ENCODE data around the gene MAT2B. TPM values are rescaled to one million over a fixed set of nuclear protein-coding genes. Genes with fewer than 3 reads are reported as not detected.

MAT2B gene
- total RNA-seq, 1 experiment from 2014 or later: 48.4 TPM

DNA sequence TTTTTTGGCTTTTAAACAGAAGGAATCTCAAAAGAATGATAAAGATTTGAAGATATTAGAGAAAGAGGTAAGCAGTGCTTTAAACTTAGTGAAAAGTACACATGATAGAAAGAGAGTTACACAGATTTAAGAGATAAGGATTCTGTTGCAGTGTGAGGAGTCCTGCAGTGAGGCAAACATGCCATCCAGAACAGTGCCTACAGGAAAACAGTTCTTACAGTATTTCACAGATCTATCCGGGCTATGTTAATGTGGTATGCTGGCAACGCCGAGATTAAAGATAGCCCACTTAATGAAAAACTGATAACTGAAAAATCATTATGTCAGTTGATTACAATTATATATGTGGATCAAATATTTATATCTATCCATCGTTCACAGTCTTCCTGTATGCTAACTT, 37.7 kb upstream of the MAT2B start:
- no peak overlapping the region for H3K4me3 Mint-ChIP-seq
- no peaks in the 10 kb centered on the region for H3K27me3 Mint-ChIP-seq (ENCODE audit: low read depth)
- 0 out of 4 replicates have a peak, but pooled peaks cover 0 to 2% of the 10 kb centered on the region in 2 experiments for H3K4me1 Mint-ChIP-seq
- Histone ChIP-seq H2AFZ (ENCODE audit: low read length) (no peak overlapping the region), H3K79me1 (ENCODE audit: insufficient read depth, low read depth, low read length, poor library complexity, severe bottlenecking) (peaks cover 6% of the 10 kb centered on the region), H3K56ac (ENCODE audit: insufficient read length, low read depth, low read length) (no peak overlapping the region), H4K5ac (ENCODE audit: insufficient read length, low read depth, low read length) (no peak overlapping the region), H2BK15ac (ENCODE audit: low read depth, low read length) (no peak overlapping the region), H3K23ac (ENCODE audit: insufficient read length, low read depth, low read length) (no peak overlapping the region), H4K91ac (ENCODE audit: insufficient read length, low read depth, low read length) (no peak overlapping the region), H4K20me1 (ENCODE audit: control insufficient read depth, insufficient read depth, insufficient read length) (no peaks in the 10 kb centered on the region), H3K27me3 (ENCODE audit: insufficient read depth, low read length) (no peaks in the 10 kb centered on the region), H3K27ac (ENCODE audit: insufficient read length, low read depth, low read length) (no peak overlapping the region), H3K14ac (ENCODE audit: insufficient read depth, low read length) (no peak overlapping the region), H2BK12ac (ENCODE audit: insufficient read length, low read depth, low read length) (no peak overlapping the region), H3K79me2 (ENCODE audit: insufficient read depth, low read length) (no peaks in the 10 kb centered on the region; the same call in 1 of the 2 replicates), H3K18ac (ENCODE audit: insufficient read length, low read depth, low read length) (no peak overlapping the region), H3K4me2 (ENCODE audit: insufficient read depth, insufficient read length, low read length) (no peak overlapping the region), H4K8ac (replicated peaks; ENCODE audit: insufficient read length, low read depth, low read length) (no peak overlapping the region), H2BK120ac (ENCODE audit: low read depth, low read length, poor library complexity, severe bottlenecking) (no peak overlapping the region), H2AK5ac (ENCODE audit: insufficient read length, low read length) (no peak overlapping the region), H3K23me2 (ENCODE audit: insufficient read length, low read depth, low read length, poor library complexity, severe bottlenecking) (no peaks in the 10 kb centered on the region), H3T11ph (ENCODE audit: low read length) (no peak overlapping the region), H3K4me1 (ENCODE audit: insufficient read depth, low read length) (no peaks in the 10 kb centered on the region), H2BK5ac (ENCODE audit: insufficient read length, low read length) (no peak overlapping the region), H3K9ac (ENCODE audit: extremely low read depth, insufficient read length, low read length) (no peak overlapping the region), H3K9me3 (ENCODE audit: control insufficient read depth, low read depth, low read length) (no peaks in the 10 kb centered on the region), H2BK20ac (ENCODE audit: low read depth, low read length, poor library complexity, severe bottlenecking) (no peak overlapping the region), H3K4ac (ENCODE audit: low read depth, low read length) (no peak overlapping the region)
- no peak overlapping the region for H3K27ac Mint-ChIP-seq
- DNase-seq: no peak
- TF ChIP-seq, protein P1, sequence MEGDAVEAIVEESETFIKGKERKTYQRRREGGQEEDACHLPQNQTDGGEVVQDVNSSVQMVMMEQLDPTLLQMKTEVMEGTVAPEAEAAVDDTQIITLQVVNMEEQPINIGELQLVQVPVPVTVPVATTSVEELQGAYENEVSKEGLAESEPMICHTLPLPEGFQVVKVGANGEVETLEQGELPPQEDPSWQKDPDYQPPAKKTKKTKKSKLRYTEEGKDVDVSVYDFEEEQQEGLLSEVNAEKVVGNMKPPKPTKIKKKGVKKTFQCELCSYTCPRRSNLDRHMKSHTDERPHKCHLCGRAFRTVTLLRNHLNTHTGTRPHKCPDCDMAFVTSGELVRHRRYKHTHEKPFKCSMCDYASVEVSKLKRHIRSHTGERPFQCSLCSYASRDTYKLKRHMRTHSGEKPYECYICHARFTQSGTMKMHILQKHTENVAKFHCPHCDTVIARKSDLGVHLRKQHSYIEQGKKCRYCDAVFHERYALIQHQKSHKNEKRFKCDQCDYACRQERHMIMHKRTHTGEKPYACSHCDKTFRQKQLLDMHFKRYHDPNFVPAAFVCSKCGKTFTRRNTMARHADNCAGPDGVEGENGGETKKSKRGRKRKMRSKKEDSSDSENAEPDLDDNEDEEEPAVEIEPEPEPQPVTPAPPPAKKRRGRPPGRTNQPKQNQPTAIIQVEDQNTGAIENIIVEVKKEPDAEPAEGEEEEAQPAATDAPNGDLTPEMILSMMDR (conservative IDR thresholded peaks at IDR 0.05): no peak
- H3K36me3 Mint-ChIP-seq (ENCODE audit: insufficient read depth in 1 of 3, low read depth in 3 of 3): peaks cover 39 to 76% (median 69%) of the 10 kb centered on the region in 3 experiments
- no CpG with 5 or more reads among the region's 4 CpGs for WGBS (ENCODE audit: extremely low coverage, insufficient read length, low lambda C conversion rate)
- no peaks in the 10 kb centered on the region for H3K9me3 Mint-ChIP-seq

Data from H9 (cell line).